GM19372 (cell line): Measurements from ENCODE around the gene ZCCHC13.
"Not testable (repeated sequence)": the region's sequence is repeated elsewhere in the genome, so short reads cannot be mapped to it uniquely, and the experiment has no call there.

Experiments
- ATAC-seq: cut with Tn5 transposase; IDR thresholded peaks from one replicate; pipeline ENCODE4 v1.9.1; 2021; ENCODE audit warnings: mild to moderate bottlenecking, low read depth, moderate library complexity; ENCODE audit not compliant: unreplicated experiment

ZCCHC13 gene

DNA sequence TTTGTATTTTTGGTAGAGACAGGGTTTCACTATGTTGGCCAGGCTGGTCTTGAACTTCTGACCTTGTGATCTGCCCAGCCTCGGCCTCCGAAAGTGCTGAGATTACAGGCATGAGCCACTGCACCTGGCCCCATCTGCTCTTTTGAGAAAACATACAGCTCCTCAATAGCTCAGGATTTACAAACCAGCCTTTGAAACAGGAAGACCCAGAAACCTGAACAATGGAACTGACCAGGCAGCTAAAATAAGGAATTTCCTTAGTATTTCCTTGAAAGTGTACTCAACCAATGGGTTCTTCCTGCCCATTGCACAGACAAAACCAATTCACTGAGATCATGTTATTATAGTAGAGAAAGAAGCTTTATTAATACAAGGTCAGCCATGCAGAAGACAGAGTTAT lies 15.3 kb downstream of the ZCCHC13 start:
- ATAC-seq: not testable (repeated sequence)

- no peak for ATAC-seq
Measured at GRCh38 chrX:74321191-74321590, 17.2 kb downstream of the ZCCHC13 start.

DNA sequence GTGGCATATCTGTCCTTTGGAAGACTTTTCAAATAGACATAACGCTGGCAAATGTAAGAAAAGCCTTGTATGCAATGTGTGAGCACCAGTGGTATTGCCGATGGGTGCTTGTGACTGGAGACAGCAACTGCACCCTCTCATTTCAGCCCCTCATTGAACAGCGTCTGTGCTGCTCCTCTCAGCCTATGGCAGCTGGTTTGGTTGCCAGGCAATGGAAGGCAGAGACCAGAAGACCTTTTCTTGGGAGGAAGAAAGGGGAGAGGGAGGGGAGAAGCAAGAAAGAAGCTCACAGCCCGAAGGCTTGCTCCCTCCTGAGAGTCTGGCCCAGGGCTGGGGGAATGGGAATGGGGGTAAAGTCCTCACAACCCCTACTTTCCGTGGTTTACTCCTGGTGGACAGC lies 20.2 kb downstream of the ZCCHC13 start:
- ATAC-seq: no peak

DNA sequence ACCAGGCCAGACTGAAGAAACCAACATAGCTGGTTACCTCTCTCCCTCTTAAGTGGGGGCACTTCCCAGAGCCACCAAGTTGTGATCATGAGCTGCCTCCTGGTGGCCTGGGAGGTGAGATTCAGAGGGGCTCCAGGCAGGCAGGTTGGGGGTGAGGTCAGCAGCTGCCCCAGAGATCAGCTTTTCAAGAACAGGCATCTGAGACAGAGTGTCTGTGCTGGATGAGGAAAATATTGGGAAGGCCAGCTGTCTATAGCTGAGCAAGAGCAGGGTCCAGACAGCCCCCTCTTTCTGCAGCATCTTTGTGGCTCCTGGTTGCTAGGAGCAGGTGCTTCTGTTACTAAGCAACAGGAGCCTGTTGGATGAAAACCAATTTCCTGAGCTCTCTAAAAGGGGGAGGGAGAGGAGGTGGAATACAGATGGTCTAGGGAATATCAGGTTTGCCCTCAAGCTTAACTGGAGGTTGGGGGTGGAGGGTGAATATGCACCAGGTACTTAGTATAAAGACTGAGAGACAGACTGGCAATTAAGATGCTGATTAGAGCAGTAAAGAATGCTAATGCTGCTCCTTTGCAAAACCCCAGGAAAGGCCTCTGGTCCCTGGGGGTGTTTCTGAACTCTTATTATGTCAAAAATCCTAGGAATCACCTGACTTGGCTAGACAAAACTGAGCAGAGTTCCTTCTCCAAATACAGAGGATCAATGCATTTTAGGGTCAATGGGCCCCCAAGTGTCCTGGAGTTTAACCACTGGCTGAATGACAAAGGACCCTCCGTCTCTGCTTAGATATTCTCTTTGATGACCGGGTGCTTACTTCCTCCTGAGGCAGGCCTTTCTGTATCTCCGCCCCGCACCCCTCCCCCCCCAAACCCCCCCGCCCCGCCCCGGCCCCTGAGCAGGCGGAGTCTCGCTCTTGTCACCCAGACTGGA lies 21.4 kb downstream of the ZCCHC13 start:
- no peak for ATAC-seq

DNA sequence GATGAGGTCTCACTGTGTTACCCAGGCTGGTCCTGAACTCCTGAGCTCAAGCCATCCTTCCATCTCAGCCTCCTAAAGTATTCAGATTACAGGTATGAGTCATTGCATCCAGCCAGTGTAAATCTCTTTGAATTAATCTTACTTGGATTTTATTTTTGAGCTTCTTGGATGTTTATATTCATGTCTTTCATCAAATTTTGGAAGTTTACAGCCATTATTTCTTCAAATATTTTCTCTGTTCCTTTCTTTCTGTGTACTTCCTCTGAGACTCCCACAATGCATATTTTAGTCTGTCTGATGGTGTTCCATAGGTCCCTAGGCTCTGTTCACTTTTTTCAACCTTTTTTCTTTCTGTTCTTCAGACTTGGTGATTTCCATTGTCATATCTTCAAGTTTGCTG lies 34.9 kb downstream of the ZCCHC13 start:
- no peak for ATAC-seq

DNA sequence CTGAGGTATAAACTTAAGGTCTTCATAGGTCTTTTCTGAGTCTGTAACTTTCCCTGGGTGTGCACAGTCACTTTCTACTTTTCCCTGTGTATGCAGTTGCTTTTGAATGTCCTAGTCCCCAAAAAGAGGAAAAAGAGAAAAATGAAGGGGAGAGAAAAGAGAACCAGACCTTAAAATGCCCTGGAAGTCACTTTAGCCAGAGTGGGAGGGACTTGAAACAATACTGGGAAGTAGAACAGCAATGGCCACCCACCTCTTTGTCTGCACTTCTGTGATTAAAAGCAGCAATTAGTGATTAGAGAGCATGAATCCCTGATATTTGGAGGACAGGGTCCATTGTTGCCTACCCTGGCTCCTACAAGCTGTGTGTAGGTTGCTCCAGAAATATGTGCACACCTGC lies 36.1 kb downstream of the ZCCHC13 start:
- ATAC-seq: no peak

GRCh38 chrX:74342211-74342610 lies 38.2 kb downstream of the ZCCHC13 start:
- not testable (repeated sequence) for ATAC-seq

- ATAC-seq: peak; percentile 70
Measured at GRCh38 chrX:74343343-74344279, 39.6 kb downstream of the ZCCHC13 start.

GRCh38 chrX:74344280-74344622 lies 40.3 kb downstream of the ZCCHC13 start:
- peak; percentile 19 for ATAC-seq

GRCh38 chrX:74346088-74346487 lies 42.1 kb downstream of the ZCCHC13 start:
- ATAC-seq: no peak

GRCh38 chrX:74349387-74349786 lies 45.4 kb downstream of the ZCCHC13 start:
- ATAC-seq: no peak

GRCh38 chrX:74351760-74352159 lies 47.8 kb downstream of the ZCCHC13 start:
- no peak for ATAC-seq

- no peak for ATAC-seq
Measured at GRCh38 chrX:74353984-74354383, 50.0 kb downstream of the ZCCHC13 start.
